NCI-H748 (cell line): ENCODE data around the gene PUM1.

ENCODE experiments used
- DNase-seq: peaks from one replicate; lab custom pipeline; 2025; ENCODE audit not compliant: unreplicated experiment; lab: John Stamatoyannopoulos, UW

Gene PUM1

DNA sequence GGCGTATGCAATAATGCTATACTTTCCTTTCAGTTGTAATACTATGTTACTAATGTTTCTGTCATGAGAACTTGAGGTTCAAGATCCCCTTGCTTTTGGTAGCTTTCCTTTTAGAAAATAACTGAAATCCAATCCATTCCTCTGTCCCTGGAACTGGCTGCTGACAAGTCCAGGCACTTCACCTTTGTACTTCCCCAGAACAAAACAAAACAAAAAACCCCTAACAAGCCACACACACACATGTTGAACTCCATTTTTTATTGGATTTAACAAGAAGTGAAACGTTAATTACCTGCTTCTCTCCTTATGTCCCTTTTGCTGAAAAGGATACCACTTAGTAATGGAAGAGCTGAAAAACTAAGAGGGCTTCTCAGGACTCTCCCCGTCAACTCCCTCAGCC lies 130.9 kb downstream of the PUM1 start:
- no peak for DNase-seq

DNA sequence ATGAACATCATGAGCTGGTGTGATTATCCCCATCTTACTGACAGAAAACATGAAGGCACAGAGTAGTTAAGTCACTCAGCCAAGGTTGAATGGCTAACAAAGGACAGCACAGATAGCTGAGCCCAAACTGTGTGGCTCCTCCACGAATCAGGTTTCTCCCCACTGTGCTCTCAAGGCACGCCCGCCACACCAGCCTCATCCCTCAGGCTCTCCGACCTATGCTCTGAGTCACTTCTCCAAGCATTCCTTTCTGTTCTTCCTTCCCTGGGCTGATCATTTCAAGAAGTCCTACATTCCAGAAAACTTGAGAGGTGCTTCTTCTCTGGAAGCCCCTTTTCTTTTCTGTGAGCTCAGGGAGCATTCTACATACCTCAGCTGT lies 131.7 kb downstream of the PUM1 start:
- no peak for DNase-seq

DNA sequence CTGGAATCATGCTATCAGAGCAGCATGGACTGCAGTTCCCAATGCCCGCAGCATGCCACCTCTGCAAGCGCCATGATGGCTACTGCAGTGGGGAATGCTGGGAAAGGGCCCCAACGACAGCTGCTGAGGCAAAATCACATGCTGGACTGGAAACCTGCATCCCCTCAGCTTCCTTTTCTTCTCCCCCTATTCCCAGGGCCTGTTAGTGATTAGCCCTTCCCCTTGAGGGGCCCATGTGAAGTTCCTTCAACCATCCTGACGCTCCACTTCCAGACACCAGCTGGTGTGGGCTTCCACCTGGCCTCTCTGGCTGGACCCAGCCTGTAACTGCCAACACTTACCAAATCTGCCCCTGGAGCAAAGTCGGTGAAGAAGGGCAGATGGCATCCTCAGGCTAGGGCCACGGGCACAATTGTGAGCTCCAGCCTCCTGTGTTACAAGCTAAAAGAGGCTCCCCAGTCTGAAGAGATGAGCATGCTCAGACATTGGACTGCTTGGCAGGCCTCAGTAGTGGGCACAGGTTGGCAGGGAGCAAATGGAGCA lies 134.8 kb downstream of the PUM1 start:
- DNase-seq: no peak

DNA sequence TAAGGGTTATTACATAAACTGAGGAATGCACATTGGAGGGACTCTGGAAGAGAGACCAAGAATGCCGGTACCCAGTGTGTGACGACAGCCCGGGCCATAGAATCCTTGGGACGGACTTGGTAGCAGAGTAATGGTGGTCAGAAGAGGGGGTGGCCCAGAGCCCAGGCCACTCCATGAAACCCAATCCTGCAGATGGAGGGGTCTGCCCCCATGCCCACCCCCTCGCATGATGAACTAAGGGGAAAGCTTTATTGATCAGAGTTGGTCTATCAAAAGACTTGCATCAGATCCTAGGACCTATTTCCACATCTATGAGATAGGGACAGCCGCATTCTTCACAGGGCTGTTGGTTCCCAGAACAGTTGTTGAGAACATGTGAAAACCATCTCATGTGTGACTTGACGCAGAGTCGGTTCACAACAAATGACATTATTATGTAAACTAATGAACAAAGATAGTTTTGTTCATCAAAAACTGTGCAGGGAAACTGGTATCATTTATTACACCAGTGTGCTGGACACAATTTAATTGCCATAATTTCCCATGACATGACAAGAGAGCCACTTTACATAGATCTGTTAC lies 135.5 kb downstream of the PUM1 start:
- no peak for DNase-seq

DNA sequence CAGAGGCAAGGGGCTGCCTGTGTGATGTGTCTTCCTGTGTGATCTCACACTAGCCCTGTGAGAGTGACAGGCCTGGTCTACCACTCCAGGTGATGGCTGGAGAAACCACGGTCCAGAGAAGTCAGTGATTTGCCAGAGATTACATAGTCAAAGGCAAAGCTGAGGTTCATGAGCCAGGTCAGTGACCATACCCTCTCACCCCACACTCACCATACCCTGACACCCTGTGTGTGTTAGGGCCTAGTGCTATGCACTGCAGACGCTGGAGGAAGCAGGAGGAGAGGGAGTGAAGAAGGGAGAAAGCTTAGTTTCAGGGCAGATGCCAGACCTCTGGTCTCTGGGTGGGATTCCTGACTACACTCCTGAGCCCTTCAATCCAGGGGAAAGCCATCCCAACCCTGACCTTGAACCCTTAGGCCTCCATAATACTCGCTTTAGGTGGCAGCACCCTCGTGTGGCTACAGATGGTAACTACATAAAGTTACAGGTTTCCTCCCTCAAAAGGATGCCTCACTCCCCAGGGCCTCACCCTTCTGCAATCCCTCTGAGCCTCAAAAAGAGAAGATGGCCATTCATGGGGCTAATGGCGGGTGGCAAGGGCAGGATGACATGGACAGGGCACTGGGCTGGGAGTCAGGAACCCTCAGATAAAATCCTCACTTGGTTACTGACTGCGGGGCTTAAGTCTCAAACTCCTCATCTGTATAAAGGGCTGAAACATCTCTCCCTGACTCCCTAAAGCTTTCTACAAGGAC lies 136.2 kb downstream of the PUM1 start:
- DNase-seq: peak; percentile 34

DNA sequence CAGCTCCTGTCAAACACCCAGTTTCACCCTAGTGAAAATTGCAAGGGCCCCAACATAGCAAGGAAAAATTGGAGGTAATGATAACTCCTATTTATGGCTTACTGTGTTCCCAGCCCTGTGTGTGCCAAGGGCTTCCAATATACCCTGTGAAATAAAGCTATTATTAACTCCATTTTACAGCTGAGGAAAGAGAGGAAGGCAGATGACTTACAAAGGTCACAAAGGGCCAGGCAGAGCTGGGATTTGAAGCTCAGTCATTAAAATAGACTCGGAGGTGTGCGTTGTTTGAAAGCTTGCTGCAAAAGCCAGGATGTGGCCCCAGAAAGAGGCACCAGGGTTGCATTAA lies 136.8 kb downstream of the PUM1 start:
- DNase-seq: no peak

DNA sequence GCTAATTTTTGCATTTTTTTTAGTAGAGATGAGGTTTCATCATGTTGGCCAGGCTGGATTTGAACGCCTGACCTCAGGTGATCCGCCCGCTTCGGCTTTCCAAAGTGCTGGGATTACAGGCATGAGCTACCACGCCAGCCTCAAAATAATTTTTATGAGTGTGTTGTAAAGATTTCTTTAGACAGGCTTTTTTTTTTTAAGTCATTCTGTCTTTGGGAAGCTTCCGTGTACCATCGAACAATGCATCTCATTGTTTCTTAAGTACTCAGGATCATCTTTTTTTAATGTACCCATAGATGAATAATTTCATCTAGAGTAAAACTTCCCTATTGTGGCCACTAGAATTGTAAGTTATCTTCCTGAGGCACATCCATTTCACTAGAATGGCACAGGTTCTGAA lies 137.3 kb downstream of the PUM1 start:
- DNase-seq: no peak

DNA sequence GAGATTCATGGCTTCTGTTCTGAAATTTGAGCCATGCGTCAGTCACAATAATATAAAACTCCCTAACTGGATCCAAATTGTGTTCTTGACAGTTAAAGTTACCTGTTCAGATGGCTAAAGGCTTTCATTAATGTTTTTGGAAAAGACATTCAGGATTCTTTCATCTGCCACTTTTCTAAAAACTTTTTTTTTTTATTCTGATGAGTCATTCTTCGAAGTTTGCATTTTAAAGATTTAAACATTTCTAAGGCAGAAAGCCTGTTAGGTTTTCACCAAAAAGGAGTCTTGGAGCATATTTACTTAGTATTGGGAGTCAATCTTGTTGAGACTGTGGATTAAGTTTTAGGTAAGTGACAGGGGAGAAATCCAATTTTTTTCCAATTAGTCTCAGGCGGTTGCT lies 138.1 kb downstream of the PUM1 start:
- no peak for DNase-seq

DNA sequence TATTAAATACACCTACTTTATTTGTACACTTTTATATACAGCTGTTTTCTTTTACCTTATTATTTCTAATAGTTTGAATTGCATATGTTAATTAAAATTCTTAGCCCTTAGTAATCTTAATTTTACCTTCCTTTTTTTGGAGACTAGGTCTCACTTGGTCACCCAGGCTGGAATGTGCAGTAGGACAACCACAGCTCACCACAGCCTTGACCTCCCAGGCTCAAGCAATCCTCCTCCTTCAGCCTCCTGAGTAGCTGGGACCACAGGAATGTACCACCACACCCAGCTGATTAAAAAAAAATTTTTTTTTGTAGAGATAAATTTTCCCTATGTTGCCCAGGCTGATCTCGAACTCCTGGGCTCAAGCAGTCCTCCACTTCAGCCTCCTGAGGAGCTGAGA lies 141.9 kb downstream of the PUM1 start:
- no peak for DNase-seq

DNA sequence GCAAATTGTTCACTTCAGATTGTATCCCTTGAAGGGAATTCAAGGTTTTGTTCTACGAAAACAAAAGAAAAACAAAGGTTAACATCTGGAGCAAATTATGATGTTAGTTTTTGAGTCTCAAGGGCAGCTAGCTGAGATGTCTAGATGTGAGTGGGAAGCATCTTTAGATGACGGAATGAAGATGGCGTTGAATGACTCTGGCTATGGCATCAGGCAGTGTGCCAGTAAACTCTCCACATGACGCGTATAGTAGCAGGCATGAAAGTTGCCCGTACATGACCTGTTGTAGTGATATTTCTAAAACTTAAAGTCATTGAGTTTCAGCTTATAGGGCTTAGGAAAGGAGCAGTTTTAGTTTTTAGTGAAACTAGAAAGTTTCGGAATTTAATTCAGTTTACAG lies 144.7 kb downstream of the PUM1 start:
- no peak for DNase-seq

DNA sequence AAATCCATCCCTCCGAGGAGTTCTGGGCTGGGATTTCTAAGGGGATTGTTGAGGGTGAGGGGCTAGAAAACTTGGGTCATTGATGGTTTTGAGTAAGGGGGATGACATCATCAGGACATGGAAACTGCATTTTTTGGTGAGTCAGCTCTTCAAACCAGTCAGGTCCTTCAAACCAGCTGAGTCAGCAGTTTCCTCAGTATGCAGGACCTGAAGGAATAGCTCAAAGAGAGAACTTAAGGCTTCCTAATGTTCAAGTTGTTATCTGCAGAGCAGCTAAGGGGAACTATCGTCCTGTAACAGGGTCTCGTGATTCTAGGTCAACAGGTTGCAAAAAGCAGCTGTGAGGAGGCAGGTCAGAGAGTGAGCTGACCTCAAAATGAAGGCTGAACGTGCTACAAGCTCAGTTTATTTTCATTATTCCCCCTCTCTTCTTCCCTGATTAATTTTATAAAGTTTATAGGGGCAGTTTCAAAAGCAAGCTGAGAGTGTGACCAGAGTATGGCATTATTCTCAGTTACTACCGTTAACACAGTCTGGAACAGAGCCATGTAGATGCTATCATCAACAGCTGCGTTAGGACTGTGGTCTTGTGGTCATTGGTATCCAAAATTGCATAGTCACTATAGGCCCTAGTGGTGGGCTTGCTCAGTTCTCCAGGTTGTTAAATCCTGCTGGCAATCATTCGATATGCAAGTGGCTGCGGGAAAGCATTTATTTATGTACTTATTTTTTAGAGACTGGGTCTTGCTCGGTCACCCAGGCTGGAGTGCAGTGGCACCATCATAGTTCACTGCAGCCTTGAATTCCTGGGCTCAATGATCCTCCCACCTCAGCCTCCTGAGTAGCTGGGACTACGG lies 146.3 kb downstream of the PUM1 start:
- DNase-seq: no peak

DNA sequence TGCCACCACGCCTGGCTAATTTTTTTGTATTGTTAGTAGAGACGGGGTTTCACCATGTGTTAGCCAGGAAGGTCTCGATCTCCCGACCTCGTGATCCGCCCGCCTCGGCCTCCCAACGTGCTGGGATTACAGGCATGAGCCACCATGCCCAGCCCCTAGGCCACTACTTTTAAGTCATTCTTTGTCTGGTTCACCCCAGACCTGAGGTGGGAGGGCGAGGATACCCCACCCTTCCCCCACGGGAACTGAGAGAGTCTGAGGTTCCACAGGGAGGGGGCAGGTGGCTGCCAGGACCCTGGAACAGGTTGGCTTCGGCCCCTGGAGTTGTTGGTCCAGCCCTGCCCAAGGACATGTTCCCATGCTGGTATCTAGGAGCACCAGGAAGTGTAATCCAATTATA lies 149.2 kb downstream of the PUM1 start:
- DNase-seq: no peak

DNA sequence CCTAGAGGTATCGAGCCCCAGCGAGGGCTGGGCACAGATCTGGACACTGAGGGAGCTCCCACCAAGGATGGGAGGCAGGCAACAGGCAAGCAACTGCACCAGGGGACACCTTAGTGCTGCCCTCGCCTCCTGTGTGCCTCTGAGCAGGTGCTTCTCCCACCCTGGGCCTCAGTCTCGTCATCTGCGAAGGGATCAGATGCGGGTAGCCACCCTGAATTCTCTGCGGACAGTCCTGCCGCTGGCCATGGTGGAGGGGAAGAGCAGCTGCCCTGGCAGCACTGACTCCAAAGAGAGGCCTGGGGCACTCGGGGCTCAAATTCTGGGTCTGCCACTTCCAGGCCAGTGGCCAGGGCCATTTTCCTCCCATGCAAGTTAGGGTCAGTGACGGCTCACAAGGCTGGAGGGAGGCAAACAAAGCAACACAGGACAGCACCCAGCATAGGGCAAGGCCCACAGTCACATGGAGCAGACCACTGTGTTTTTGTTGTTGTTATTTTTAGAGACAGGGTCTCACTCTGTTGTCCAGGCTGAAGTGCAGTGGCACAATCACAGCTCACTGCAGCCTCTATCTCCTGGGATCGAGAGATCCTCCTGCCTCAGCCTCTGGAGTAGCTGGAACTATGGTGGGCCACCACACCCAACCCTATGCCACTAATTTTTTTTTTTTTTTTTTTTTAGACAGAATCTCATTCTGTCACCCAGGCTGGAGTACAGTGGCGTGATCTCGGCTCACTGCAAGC lies 149.9 kb downstream of the PUM1 start:
- no peak for DNase-seq

DNA sequence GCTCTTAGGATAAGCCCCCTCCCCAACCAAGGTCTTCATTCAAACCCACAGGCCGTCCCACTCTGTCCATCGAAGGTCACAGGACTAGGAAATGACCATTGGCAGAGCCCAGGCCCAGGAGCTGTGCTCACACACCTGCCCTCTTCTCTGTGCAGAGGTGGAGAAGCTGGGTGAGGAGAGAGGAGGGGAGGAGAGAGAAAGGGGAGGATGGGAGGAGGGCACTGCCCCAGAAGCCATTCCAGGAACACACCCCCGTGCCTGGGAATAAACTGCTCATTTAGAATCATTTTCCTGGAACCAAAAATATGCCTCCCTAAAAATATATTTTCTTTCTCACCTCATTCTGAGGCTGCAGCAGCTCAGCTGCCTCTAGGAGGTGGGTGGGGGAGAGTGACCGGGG lies 150.6 kb downstream of the PUM1 start:
- no peak for DNase-seq

DNA sequence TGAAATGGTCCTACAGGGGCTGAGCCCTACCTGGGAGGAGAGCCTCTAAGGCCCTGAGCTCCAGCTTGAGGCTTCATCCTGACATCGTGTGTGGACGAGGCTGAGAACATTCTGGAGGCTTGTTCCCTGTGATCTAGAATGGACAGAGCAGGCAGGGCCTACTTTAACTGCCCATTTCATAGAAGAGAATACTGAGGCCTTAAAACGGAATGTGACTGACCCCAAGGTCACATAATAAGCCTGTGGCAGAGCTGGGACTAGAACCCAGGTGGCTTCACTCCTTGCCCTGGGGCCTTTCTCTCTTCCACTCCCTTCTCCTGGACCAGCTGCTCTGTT lies 151.0 kb downstream of the PUM1 start:
- no peak for DNase-seq

DNA sequence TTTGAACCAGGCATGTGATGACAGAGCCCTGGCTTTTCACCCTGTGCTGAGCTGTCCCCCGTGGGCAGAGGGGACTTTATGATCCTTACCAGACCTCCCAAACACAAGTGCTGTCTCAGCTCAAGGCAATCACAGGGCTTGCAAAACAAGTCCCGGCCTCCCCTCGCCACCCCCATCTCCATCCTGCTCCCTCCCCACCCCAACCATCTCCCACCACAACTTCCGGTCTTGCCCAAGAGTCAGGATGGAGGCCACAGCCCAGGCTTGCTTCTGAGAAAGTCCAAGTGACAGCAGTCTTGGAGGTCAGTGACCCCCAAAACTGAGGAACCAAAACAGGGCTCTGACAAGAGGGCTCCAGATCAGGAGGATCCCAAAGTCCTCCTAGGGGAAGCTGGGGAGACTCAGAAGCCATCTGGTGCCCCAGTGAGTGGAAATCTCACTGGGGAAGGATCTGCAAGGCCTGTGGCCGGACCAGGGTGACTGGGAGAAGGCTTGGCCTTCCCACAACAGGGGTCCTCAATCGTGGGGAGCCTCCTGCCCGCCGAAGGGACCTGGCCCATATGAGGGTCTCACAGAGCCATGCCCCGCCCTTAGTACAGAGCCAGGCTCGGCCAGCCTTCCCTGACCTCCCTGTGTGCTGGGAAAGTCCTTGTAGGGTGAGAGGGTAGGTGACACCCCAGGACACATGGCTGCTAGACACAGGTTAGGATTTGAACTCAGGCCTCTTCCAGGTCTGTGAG lies 152.4 kb downstream of the PUM1 start:
- no peak for DNase-seq

DNA sequence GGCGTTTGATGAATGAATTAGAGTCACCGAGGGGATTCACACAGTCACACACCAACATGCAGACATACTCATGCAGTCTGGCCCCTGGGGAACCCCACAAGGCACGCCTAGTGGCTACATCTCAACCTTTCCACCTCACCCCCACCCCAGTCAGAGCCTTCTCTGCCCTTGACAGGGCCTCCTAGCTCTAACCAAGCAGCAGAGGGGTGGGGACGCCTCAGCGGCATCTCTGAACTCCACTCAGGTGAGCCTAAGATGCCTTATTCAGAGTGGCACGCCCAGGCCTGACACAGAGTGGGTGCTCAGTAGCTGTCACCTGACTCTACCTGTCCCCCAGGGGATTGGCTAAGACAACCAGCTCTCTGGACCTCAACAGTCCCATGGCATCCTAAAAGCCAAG lies 153.3 kb downstream of the PUM1 start:
- DNase-seq: no peak

DNA sequence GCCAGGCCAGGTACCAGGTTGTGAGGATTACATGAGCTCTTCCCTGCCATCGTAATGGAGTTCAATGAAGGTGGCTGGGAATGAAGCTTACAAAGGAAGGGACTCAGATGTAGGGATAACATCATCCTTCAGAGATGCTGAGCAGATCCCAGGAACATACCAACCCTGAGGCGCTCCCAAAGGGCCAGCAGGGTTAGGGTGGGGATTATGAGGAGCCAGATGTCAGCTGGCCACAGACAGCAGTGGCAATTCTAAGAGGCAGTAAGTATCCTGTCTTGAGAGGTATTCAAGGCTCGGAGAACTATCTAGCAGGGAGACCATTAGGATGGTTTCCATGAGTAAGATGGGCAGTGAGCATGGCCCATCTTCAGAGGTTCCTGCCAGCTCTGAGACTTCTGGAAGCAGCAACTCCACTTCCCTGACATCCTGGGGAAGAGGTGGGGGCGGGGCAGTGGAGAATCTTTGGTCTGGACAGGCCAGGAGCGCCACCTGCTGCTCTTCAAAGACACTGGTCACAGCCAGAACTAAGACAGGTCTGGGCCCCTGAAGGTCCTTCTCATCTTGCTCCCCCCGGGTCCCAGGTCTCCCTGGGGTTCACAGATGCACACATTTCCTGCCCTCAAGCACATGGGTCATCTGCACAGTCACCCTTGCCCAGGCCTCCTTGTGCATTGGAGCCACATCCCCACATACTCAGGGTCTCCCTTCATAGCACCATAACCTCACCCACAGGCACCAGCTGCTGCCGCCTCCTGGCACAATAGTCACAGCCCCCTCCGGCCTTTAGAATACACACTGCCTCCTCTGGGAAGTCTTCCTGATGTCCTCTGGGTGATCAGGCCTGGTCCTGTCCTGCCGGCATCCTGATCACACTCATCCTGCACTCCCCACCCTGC lies 154.2 kb downstream of the PUM1 start:
- peak; percentile 61 for DNase-seq

DNA sequence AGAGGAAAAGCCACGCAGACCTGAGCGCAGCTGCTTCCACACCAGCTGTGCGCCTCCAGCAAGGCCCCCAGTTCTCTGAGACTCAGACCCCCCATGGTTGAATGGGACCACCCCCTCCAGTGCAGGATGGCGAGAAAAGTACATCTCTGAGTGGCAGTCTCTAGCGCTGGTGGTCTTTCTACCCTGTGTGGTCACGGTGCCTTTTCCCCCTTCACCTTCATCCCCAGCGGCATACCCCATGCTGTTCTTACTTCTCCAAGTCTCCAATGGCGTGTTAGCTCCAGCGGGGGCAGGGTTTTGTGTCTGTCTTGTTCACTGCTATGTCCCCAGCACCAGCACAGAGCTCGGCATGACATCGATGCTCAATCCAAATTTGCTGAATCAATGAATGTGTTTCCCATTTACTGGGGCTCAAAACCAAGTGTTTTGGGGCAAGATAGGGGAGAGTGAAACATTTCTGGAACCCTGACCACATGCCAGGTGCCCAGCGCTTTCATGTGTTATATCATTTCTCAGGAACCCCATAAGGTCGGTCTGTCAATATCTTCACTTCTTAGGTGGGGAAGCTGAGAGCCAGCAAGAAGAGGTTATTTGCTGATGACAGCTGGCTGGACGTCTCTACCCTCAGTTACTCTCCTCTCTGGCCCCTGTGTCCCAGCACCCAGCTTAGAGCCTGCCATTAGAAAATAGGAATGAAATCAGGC lies 156.0 kb downstream of the PUM1 start:
- DNase-seq: peak; percentile 10
